Osteoblast (primary cell): Measurements from ENCODE around the gene CASKIN1. TPM values are rescaled to one million over a fixed set of nuclear protein-coding genes. Genes with fewer than 3 reads are reported as not detected.

Experiments used
- DNase-seq: peaks from one replicate; pipeline ENCODE4 v3.0.0; 2011; ENCODE audit warnings: low spot score, mixed read lengths; ENCODE audit not compliant: insufficient read length; ENCODE audit errors: missing footprints
- H2AFZ ChIP-seq: 2 replicates; pipeline ENCODE4 v1.6.0; 2011; ENCODE audit warnings: mild to moderate bottlenecking, low read length
- H3K27ac ChIP-seq: 2 replicates; pipeline ENCODE4 v1.5.1; 2011; ENCODE audit warnings: mild to moderate bottlenecking, low read depth, low read length, moderate library complexity
- H3K27me3 ChIP-seq: 2 replicates; pipeline ENCODE4 v1.6.0; 2012; ENCODE audit warnings: mild to moderate bottlenecking, control low read depth, inconsistent platforms, low read length, moderate library complexity; ENCODE audit not compliant: insufficient read depth
- H3K36me3 ChIP-seq: 2 replicates; pipeline ENCODE4 v1.5.1; 2011; ENCODE audit warnings: mild to moderate bottlenecking, low read length, control low read depth, moderate library complexity; ENCODE audit not compliant: insufficient read depth
- H3K4me1 ChIP-seq: 2 replicates; pipeline ENCODE4 v1.5.1; 2011; ENCODE audit warnings: mild to moderate bottlenecking, low read length, control low read depth, moderate library complexity; ENCODE audit not compliant: insufficient read depth
- H3K4me2 ChIP-seq: 2 replicates; pipeline ENCODE4 v1.6.0; 2011; ENCODE audit warnings: mild to moderate bottlenecking, low read length; ENCODE audit not compliant: insufficient read depth
- H3K4me3 ChIP-seq: fragments of 200-600 bp; sonication (generic); 3 replicates; pipeline ENCODE4 v1.5.1; 2012; ENCODE audit warnings: mild to moderate bottlenecking, low read length, inconsistent platforms; ENCODE audit not compliant: insufficient read depth
- H3K79me2 ChIP-seq: 2 replicates; pipeline ENCODE4 v1.6.0; 2012; ENCODE audit warnings: mild to moderate bottlenecking, low read length, control low read depth, inconsistent platforms; ENCODE audit not compliant: insufficient read depth
- H3K9me3 ChIP-seq: 2 replicates; pipeline ENCODE4 v1.5.1; 2011; ENCODE audit warnings: low read depth, low read length, control low read depth
- H4K20me1 ChIP-seq: 2 replicates; pipeline ENCODE4 v1.6.0; 2012; ENCODE audit warnings: mild to moderate bottlenecking, low read length, control low read depth; ENCODE audit not compliant: insufficient read depth
- CTCF ChIP-seq: IDR thresholded peaks from 2 replicates; pipeline ENCODE4 v1.5.1; 2011; ENCODE audit warnings: mild to moderate bottlenecking, low read depth, low read length, moderate library complexity; ENCODE audit errors: extremely low read depth
- total RNA-seq: library from RNA; depleted of rRNA; stranded (reverse); fragments of >200 nt; gene quantifications from 2 replicates; pipeline ENCODE4 v1.2.3, GENCODE V29; 2012

Gene CASKIN1
- total RNA-seq, 1 donor = not detected

DNA sequence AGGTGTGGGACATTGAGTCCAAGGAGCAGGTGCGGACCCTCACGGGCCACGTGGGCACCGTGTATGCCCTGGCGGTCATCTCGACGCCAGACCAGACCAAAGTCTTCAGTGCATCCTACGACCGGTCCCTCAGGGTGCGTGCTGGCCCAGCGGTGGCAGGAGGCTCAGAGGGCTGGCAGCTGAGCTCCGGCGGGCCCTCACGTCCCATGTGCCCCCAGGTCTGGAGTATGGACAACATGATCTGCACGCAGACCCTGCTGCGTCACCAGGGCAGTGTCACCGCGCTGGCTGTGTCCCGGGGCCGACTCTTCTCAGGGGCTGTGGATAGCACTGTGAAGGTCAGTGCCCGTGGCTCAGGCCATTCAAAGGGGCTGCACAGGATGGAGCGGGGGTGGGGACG, 20.4 kb downstream of the CASKIN1 start:
- DNase-seq = no peak
- Histone ChIP-seq H2AFZ (no peak overlapping the region), H3K9me3 (no peaks in the 10 kb centered on the region), H3K4me3 (no peak overlapping the region), H4K20me1 (peaks cover 8% of the 10 kb centered on the region), H3K79me2 (no peaks in the 10 kb centered on the region), H3K4me1 (no peaks in the 10 kb centered on the region), H3K27ac (no peak overlapping the region), H3K4me2 (no peak overlapping the region), H3K36me3 (peaks cover 42% of the 10 kb centered on the region), H3K27me3 (no peaks in the 10 kb centered on the region)
- TF ChIP-seq CTCF = no peak

DNA sequence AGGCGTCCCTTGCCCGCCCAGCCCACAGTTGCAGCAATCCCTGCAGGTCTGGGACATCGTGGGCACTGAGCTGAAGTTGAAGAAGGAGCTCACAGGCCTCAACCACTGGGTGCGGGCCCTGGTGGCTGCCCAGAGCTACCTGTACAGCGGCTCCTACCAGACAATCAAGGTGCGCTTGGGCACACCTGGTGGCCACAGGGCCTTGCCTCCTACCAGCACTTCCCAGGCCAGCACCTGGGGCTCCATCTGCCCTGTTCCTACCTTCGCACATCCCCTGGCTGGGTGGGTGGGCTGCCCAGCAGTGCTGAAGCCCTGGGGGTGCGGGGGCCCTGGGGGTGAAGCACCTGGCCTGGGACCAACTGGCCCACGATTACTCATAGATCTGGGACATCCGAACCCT, 21.0 kb downstream of the CASKIN1 start:
- Histone ChIP-seq H3K4me1 (no peaks in the 10 kb centered on the region), H3K27me3 (no peaks in the 10 kb centered on the region), H3K9me3 (no peaks in the 10 kb centered on the region), H3K4me3 (no peak overlapping the region), H3K27ac (no peak overlapping the region), H2AFZ (no peak overlapping the region), H3K79me2 (no peaks in the 10 kb centered on the region), H4K20me1 (peaks cover 8% of the 10 kb centered on the region), H3K36me3 (peaks cover 42% of the 10 kb centered on the region), H3K4me2 (no peak overlapping the region)
- no peak for DNase-seq
- no peak for TF ChIP-seq CTCF

GRCh38 chr16:2174396-2175131, 21.8 kb downstream of the CASKIN1 start:
- Histone ChIP-seq H3K27me3 (no peaks in the 10 kb centered on the region), H4K20me1 (peaks cover 8% of the 10 kb centered on the region), H3K36me3 (peaks cover 42% of the 10 kb centered on the region), H3K4me2 (no peak overlapping the region), H3K27ac (no peak overlapping the region), H2AFZ (no peak overlapping the region), H3K4me1 (no peaks in the 10 kb centered on the region), H3K9me3 (no peaks in the 10 kb centered on the region), H3K79me2 (no peaks in the 10 kb centered on the region), H3K4me3 (no peak overlapping the region)
- no peak for DNase-seq
- no peak for TF ChIP-seq CTCF

- no peak overlapping the region for H3K4me3 ChIP-seq
- H4K20me1 ChIP-seq = peaks cover 11% of the 10 kb centered on the region
- no peaks in the 10 kb centered on the region for H3K27me3 ChIP-seq
- TF ChIP-seq CTCF = no peak
- no peaks in the 10 kb centered on the region for H3K9me3 ChIP-seq
- H3K4me1 ChIP-seq = no peaks in the 10 kb centered on the region
- no peaks in the 10 kb centered on the region for H3K79me2 ChIP-seq
- no peak for DNase-seq
- peaks cover 42% of the 10 kb centered on the region for H3K36me3 ChIP-seq
- H3K27ac ChIP-seq = no peak overlapping the region
- H3K4me2 ChIP-seq = no peak overlapping the region
- H2AFZ ChIP-seq = no peak overlapping the region
Measured at GRCh38 chr16:2173916-2174315, 22.5 kb downstream of the CASKIN1 start.
